Progenitor cell of endocrine pancreas (in vitro differentiated cells): ENCODE data around the gene TMEM132D. TPM values are rescaled to one million over a fixed set of nuclear protein-coding genes. Genes with fewer than 3 reads are reported as not detected.
A peak's percentile ranks its signal among the peaks of the same experiment; 100 is the strongest.

Source experiments
- DNase-seq: peaks from one replicate; pipeline ENCODE4 v3.0.0; 2021; ENCODE audit warnings: low spot score; ENCODE audit not compliant: unreplicated experiment
- H3K27ac Mint-ChIP-seq: 2 replicates; pipeline ENCODE4 v1.8.0; 2021; ENCODE audit warnings: mild to moderate bottlenecking, moderate library complexity, mixed read lengths
- H3K27me3 Mint-ChIP-seq: 2 replicates; pipeline ENCODE4 v1.8.0; 2021; ENCODE audit warnings: mixed read lengths
- H3K36me3 Mint-ChIP-seq: 2 replicates; pipeline ENCODE4 v1.8.0; 2022; ENCODE audit warnings: mixed read lengths; ENCODE audit not compliant: insufficient read depth
- H3K4me1 Mint-ChIP-seq: 2 replicates; pipeline ENCODE4 v1.8.0; 2021; ENCODE audit warnings: low read depth, mixed read lengths
- H3K4me3 Mint-ChIP-seq: 2 replicates; pipeline ENCODE4 v1.8.0; 2021; ENCODE audit warnings: low read depth, mild to moderate bottlenecking, moderate library complexity, mixed read lengths
- H3K9me3 Mint-ChIP-seq: 2 replicates; pipeline ENCODE4 v1.8.0; 2021; ENCODE audit warnings: low read depth, mixed read lengths
- total RNA-seq: library from RNA; stranded (reverse); gene quantifications from 2 replicates; pipeline ENCODE4 v1.2.1, GENCODE V29; 2021
- TF ChIP-seq, protein P1 (sequence below): fragments of 200-600 bp; sonication (generic); IDR thresholded peaks from one replicate; pipeline ENCODE4 v1.5.0; 2021; ENCODE audit warnings: antibody characterized with exemption, mild to moderate bottlenecking; ENCODE audit not compliant: unreplicated experiment

The TMEM132D gene
- total RNA-seq, 1 donor from 2014 or later: 0.46 TPM

DNA sequence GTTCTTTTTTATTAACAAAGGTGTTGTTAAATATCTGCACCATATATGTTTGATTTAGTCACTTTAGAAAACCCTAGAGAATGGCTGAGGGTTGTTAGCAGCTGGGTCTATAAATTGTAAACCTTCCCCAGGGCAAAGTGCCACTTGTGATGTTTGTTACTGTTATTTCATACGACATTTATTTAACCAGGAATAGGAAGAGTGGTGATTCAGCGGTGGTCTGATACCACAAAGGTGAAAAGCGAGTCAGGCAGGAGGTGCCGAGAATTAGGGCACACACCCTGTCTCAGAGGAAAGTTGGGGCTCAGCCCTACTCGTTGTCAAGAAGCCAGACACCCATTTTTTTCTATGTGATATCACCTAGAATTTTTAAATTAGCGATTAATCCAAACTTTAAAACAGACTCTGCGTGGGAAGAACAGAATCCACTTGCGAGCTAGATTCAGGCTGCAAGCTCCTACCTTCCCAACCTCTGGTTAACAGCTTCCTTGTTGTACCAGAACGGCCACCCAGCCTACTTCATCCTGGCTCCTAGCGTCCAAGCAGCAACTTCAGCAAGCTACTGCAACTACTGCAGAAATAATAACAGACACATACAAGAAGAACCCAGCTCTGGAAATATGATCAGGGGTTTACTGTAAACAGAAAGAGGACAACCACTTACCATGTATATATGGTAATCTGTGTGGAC lies 126.7 kb downstream of the TMEM132D start:
- Mint-ChIP-seq H3K9me3 (no peaks in the 10 kb centered on the region), H3K4me1 (peaks cover 3% of the 10 kb centered on the region), H3K27me3 (peaks cover 26% of the 10 kb centered on the region), H3K27ac (no peak overlapping the region), H3K36me3 (no peaks in the 10 kb centered on the region), H3K4me3 (no peak overlapping the region)
- no peak for DNase-seq
- TF ChIP-seq, protein P1, sequence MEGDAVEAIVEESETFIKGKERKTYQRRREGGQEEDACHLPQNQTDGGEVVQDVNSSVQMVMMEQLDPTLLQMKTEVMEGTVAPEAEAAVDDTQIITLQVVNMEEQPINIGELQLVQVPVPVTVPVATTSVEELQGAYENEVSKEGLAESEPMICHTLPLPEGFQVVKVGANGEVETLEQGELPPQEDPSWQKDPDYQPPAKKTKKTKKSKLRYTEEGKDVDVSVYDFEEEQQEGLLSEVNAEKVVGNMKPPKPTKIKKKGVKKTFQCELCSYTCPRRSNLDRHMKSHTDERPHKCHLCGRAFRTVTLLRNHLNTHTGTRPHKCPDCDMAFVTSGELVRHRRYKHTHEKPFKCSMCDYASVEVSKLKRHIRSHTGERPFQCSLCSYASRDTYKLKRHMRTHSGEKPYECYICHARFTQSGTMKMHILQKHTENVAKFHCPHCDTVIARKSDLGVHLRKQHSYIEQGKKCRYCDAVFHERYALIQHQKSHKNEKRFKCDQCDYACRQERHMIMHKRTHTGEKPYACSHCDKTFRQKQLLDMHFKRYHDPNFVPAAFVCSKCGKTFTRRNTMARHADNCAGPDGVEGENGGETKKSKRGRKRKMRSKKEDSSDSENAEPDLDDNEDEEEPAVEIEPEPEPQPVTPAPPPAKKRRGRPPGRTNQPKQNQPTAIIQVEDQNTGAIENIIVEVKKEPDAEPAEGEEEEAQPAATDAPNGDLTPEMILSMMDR: no peak

DNA sequence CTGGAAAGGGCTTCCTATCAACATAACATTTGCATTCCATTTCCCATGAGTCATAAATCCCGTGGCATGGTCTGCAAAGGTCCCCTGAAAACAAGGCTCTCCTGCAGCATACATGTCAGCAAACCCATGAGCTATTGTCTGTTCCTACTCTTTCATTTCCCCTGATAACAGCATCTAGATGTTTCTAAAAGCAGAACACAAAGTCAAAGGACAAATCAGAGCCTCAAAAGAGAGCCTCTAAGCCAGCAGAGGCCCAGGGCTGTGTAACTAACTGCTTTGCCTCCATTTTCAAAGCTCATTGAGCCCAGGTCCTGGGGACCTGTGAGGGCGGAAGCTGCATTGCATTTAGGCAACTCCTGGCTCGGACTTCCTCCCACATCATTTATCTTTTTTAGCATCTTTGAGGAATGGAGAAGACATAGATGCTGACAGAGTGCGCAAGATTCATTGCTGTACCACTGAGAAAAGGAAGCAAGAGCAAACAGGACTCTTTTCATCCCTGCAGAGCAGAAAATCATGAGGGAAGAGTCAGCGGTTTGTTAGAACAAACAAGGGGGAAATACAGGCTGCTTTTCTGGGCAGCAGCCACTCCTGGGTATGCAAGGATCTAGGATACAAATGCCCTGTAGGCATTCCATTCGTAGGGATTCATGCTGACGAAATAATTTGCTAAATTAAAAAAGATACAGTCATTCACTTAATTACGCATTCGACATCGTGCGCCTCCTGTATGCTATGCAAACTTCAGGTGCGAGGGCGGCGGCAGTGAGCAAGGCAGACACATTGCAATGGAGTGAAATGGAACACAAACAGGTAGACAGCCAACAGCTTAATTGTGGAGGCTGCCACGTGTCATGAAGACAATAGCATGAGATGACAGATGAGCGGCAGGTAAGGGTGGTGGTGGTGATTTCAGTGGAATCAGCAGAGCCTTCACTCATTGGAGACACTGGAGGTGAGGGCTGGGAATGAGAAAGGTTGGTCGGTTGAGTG lies 131.0 kb downstream of the TMEM132D start:
- Mint-ChIP-seq H3K9me3 (peaks cover 6% of the 10 kb centered on the region), H3K27ac (peak overlapping the region; percentile 36), H3K36me3 (no peaks in the 10 kb centered on the region), H3K4me1 (peaks cover 4% of the 10 kb centered on the region), H3K27me3 (peaks cover 29% of the 10 kb centered on the region), H3K4me3 (no peak overlapping the region)
- TF ChIP-seq, protein P1: no peak
- no peak for DNase-seq

DNA sequence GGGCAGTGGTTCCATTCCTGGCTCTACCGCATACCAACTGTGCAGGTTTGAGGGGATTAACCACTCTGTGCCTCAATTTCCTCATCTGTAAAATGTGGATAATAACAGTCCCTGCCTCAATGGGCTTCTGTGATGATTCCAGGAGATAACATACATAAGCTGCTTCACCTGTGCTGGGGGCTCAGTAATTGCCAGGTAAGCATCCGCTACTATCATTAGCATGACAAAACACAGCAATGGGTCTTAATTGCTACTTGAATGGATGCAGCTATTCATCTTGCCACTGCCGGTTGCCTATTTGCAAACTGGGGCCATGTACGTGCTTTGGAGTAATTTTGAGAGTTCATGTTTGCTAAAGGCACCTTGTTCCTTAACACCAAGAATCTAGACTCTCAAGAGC lies 132.6 kb downstream of the TMEM132D start:
- Mint-ChIP-seq H3K36me3 (peaks cover 2% of the 10 kb centered on the region), H3K9me3 (peaks cover 12% of the 10 kb centered on the region)

DNA sequence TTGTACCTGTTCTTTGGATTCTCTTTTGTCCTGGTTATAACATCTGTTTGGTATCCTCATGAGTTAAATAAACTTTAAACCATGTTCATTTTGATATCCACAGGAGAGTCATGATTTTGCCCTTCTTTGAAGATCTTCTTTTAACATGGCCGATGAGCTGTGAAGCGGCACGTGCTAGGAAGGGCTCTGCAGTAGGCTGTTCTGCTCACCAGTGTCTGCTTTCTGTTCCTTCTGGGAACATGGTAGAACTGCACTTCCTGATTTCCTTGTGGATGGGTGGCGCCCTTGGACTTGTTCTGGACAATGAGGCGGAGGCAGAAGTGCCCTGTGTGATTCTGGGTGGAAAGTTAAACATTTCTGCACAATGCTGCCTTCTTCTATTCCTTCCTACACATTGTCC lies 138.1 kb downstream of the TMEM132D start:
- TF ChIP-seq, protein P1: no peak
- Mint-ChIP-seq H3K4me3 (no peak overlapping the region), H3K4me1 (peaks cover 2% of the 10 kb centered on the region), H3K36me3 (peaks cover 4% of the 10 kb centered on the region), H3K9me3 (peaks cover 20% of the 10 kb centered on the region), H3K27me3 (peaks cover 11% of the 10 kb centered on the region), H3K27ac (no peak overlapping the region)
- no peak for DNase-seq

More for the DNA sequence above, 132.6 kb downstream of the TMEM132D start:
- Mint-ChIP-seq H3K27ac (no peak overlapping the region), H3K27me3 (peaks cover 28% of the 10 kb centered on the region), H3K4me1 (peaks cover 4% of the 10 kb centered on the region), H3K4me3 (no peak overlapping the region)
- no peak for DNase-seq
- TF ChIP-seq, protein P1: no peak

DNA sequence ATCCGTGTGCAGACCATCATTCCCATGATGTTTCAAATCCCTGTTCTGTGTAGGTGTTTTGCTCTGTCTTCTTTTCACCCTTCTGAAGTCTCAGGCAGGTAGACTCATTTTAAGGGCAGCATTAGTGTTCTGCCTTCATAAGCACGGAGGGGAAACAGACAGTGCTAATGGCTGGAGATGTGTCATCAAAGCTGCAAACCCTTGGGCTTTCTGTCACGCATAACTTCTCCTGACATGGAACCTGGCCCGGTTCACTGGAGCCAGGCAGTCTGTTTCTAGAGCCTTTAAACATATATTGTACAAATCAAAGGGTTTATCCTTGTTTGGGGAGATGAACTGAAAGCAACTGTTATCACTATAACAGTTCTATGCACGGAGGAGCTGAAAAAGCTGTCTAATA lies 141.4 kb downstream of the TMEM132D start:
- H3K9me3 Mint-ChIP-seq: peaks cover 10% of the 10 kb centered on the region
- no peaks in the 10 kb centered on the region for H3K4me1 Mint-ChIP-seq
- no peak overlapping the region for H3K27ac Mint-ChIP-seq
- TF ChIP-seq, protein P1: no peak
- H3K36me3 Mint-ChIP-seq: peaks cover 4% of the 10 kb centered on the region
- peaks cover 5% of the 10 kb centered on the region for H3K27me3 Mint-ChIP-seq
- H3K4me3 Mint-ChIP-seq: no peak overlapping the region
- DNase-seq: no peak
